ENCODE measurements around the gene PRDM7. TPM values are rescaled to one million over a fixed set of nuclear protein-coding genes. Genes with fewer than 3 reads are reported as not detected.

PRDM7 gene
- polyA plus RNA-seq, 1 experiment, result not detected

DNA sequence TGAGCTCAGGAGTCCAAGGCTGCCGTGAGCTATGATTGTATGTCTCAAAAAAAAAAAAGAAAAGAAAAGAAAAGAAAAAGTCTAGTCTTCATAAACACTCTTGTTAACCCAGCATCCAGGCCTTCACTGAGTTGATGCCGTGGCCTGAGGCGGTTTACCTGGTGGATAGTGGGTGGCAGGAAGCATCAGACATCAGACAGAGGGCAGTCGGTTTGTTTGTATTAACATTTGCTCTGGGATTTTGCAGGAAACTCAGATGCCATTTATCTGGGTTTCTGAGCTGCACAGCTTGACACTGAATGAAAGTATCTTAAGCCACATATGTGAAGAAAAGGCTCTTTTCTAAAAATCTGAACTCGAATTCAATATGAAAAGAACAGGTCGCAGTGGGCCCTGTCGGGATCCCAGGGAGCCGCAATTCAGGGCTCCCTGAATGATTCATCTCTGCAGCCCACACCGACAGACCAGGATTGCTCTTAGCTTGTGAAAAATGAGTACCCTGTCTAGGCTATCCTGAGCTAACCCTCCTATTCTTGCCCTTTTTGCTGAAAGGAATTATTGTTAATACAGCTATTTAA is 56.8 kb downstream of the PRDM7 start:
- no peak for DNase-seq (ENCODE audit: low read depth)
- TF ChIP-seq CTCF (IDR thresholded peaks at IDR 0.05; ENCODE audit: insufficient read depth, low read depth, low read length), result no peak
- ChIA-PET CTCF (interaction anchor here (0.6 to 1.5 kb wide), 7 partner anchors 11 to 110 kb away, joined by 3 to 5 read pairs (median 3); no protein-coding TSS in a partner anchor), POLR2A (no interaction called here)
- Histone ChIP-seq H3K27me3 (ENCODE audit: control insufficient read depth, insufficient read depth, low read length) (no peaks in the 10 kb centered on the region), H3K4me3 (ENCODE audit: low read depth, low read length) (peak overlapping the region; percentile 68), H3K36me3 (ENCODE audit: control insufficient read depth, insufficient read depth, low read length) (no peaks in the 10 kb centered on the region)

DNA sequence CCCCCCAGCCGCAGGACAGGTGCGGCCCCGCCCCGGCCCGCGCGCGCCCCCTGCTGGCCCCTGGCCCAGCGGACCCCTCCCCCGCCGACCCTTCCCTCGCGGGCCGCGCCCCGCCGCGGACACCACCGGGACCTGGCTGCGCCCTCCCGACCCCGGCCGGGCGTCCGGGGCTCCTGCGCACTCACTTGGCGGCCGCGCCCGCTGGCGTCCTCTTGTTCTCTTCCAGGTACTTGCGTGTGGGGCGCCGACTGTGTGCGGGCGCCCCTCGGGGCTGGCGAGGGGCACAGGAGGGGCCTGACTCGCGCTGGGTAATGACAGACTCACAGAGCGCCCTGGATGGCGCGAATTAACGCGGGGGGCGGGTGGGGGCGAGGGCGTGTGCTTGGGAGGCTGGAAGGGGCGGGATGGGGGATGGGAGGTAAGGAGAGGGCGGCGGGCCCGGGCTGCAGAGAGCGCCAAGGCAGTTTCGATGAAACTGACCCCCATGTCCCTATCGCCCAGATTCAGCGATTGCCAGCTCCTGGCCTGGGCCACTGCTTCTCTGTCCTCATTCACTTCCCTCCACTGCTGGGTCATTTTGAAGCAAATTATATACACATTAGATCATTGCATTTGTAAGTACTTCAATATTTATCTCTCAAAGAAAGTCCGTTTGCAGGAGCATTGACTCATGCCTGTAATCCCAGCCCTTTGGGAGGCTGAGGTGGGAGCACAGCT is 57.4 kb downstream of the PRDM7 start:
- peak overlapping the region; percentile 68 for H3K4me3 ChIP-seq (ENCODE audit: low read depth, low read length)
- TF ChIP-seq CTCF (IDR thresholded peaks at IDR 0.05; ENCODE audit: insufficient read depth, low read depth, low read length), result no peak
- POLR2A ChIA-PET, result no interaction called here
- CTCF ChIA-PET, result interaction anchor here (0.6 to 1.5 kb wide), 9 partner anchors 12 to 109 kb away, joined by 3 to 5 read pairs (median 3); no protein-coding TSS in a partner anchor
- no peaks in the 10 kb centered on the region for H3K36me3 ChIP-seq (ENCODE audit: control insufficient read depth, insufficient read depth, low read length)
- no peak for DNase-seq (ENCODE audit: low read depth)
- H3K27me3 ChIP-seq (ENCODE audit: control insufficient read depth, insufficient read depth, low read length), result no peaks in the 10 kb centered on the region

DNA sequence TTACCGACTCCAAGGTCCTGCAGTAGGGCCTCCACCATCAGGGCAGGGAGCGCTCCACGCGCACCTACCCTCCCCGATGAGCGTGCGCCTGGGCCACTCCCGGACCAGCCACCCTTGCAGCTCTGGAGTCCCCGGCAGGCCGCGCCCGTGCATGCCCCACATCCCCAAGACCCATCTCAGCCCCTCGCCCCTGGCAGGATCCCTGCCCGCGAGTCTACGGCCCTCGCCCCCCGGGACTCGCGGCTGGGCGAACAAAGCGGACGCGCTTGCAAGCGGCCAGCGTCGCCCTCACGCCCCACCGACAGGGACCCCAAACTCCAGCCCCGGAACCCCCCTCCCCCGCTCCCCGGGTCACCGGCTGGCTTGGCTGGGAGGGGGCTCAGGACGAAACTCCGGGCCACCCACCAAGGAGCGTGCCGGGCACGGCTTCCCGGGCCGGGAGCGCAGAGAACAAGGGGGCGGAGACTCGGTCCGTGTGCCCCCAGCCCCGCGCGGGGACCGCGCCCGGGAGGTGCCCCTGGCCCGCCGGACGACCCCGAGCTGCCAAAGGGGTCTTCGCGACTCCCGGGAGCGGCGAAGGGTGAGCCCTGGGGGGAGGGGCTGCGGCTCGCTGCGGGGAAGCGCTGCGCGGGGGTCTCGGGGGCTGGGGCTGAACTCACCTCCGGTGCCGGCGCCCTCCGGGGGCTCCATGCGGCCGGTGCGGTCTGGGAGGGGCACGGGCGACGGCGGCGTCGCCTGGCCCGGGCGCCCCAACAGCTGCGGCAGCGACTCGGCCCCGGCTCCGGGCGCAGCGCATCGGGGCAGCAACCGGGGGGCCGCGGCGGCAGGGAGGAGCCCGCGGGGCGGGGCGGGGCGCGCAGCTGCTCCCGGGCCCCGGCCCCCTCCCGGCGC is 58.2 kb downstream of the PRDM7 start, which contains the start of gene DBNDD1:
TSS of gene DBNDD1 (minus strand) at position 805 of the 891 bp plus-strand sequence. CDS start at position 690, 115 bp downstream.
- Histone ChIP-seq H3K36me3 (ENCODE audit: control insufficient read depth, insufficient read depth, low read length) (no peaks in the 10 kb centered on the region), H3K4me3 (ENCODE audit: low read depth, low read length) (peak within 1 kb of the TSS; percentile 68), H3K27me3 (ENCODE audit: control insufficient read depth, insufficient read depth, low read length) (no peaks in the 10 kb centered on the region)
- no peak for TF ChIP-seq CTCF (IDR thresholded peaks at IDR 0.05; ENCODE audit: insufficient read depth, low read depth, low read length)
- ChIA-PET CTCF (interaction anchor here (0.8 to 1.5 kb wide), 3 partner anchors 14 to 109 kb away, joined by 3 read pairs; no protein-coding TSS in a partner anchor), POLR2A (no interaction called here)
- no peak for DNase-seq (ENCODE audit: low read depth)

DNA sequence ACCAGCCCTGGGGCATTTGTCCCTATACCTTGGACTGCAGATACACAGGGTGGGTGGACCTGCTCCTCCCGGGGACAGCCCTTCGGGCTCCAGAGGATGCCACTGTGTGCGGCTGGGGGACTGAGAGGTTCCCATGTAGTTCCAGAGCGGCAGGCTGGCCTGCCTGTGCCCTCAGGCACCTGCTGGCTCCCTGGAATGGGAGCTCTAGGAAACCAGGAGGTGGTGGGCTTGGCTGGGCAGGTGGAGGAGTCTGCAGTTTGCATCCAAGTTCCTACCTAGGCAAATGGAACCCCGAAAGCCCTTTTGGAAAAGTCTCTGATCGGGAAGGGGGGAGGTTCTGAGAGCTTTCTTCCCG is 58.9 kb downstream of the PRDM7 start:
- Histone ChIP-seq H3K36me3 (ENCODE audit: control insufficient read depth, insufficient read depth, low read length) (no peaks in the 10 kb centered on the region), H3K4me3 (ENCODE audit: low read depth, low read length) (peak overlapping the region; percentile 68), H3K27me3 (ENCODE audit: control insufficient read depth, insufficient read depth, low read length) (no peaks in the 10 kb centered on the region)
- ChIA-PET CTCF (interaction anchor here (0.6 to 1.2 kb wide), 2 partner anchors 14 to 30 kb away, joined by 3 read pairs; no protein-coding TSS in a partner anchor), POLR2A (no interaction called here)
- TF ChIP-seq CTCF (IDR thresholded peaks at IDR 0.05; ENCODE audit: insufficient read depth, low read depth, low read length), result no peak
- DNase-seq (ENCODE audit: low read depth), result no peak

Measured in BJ (cell line).